ENCODE results near the gene PPP1R17. TPM values are rescaled to one million over a fixed set of nuclear protein-coding genes. Genes with fewer than 3 reads are reported as not detected.

Gene PPP1R17
- total and polyA plus RNA-seq, 9 donors: 0.11 to 0.38 TPM; not detected in 7

- Histone ChIP-seq H3K9me3 (no peaks in the 10 kb centered on the region), H3K4me3 (no peak overlapping the region), H3K27ac (no peak overlapping the region), H3K36me3 (no peaks in the 10 kb centered on the region), H3K27me3 (no peaks in the 10 kb centered on the region), H3K4me1 (ENCODE audit: insufficient read depth) (no peaks in the 10 kb centered on the region)
- no peak for DNase-seq
- WGBS, 3 donors: 73 to 81% (median 74%) methylated on average over 8 of the region's 8 CpGs
- TF ChIP-seq POLR2A (IDR thresholded peaks at IDR 0.05) (no peak), CTCF (IDR thresholded peaks at IDR 0.05) (no peak), EP300 (IDR thresholded peaks at IDR 0.05) (no peak)
- intact Hi-C loops (cut with DNase I): no loop called here
Measured at GRCh38 chr7:31720366-31720765, 33.4 kb downstream of the PPP1R17 start.

- H3K36me3 ChIP-seq: no peaks in the 10 kb centered on the region
- intact Hi-C loops (cut with DNase I): no loop called here
- TF ChIP-seq POLR2A (IDR thresholded peaks at IDR 0.05) (no peak), CTCF (IDR thresholded peaks at IDR 0.05) (no peak), EP300 (IDR thresholded peaks at IDR 0.05) (no peak)
- no peak for DNase-seq
- no peaks in the 10 kb centered on the region for H3K9me3 ChIP-seq
- WGBS, 3 donors: 57 to 61% (median 61%) methylated on average over 3 of the region's 3 CpGs
- no peak overlapping the region for H3K4me3 ChIP-seq
- H3K27ac ChIP-seq: no peak overlapping the region
- H3K27me3 ChIP-seq: no peaks in the 10 kb centered on the region
- H3K4me1 ChIP-seq (ENCODE audit: insufficient read depth): no peaks in the 10 kb centered on the region
Measured at GRCh38 chr7:31724696-31725095, 37.7 kb downstream of the PPP1R17 start.

- intact Hi-C loops (cut with DNase I): no loop called here
- Histone ChIP-seq H3K4me3 (no peak overlapping the region), H3K27me3 (no peaks in the 10 kb centered on the region), H3K4me1 (ENCODE audit: insufficient read depth) (no peaks in the 10 kb centered on the region), H3K36me3 (no peaks in the 10 kb centered on the region), H3K9me3 (no peaks in the 10 kb centered on the region), H3K27ac (no peak overlapping the region)
- DNase-seq: no peak
- no peak for TF ChIP-seq POLR2A (IDR thresholded peaks at IDR 0.05)
- no peak for TF ChIP-seq CTCF (IDR thresholded peaks at IDR 0.05)
- 38 to 44% (median 43%) methylated on average over 3 of the region's 3 CpGs for WGBS, 3 donors
Measured at GRCh38 chr7:31729195-31729804, 42.3 kb downstream of the PPP1R17 start.

GRCh38 chr7:31734456-31734855 is 47.4 kb downstream of the PPP1R17 start:
- no peak for TF ChIP-seq EP300 (IDR thresholded peaks at IDR 0.05)
- TF ChIP-seq POLR2A (IDR thresholded peaks at IDR 0.05): no peak
- no peak for TF ChIP-seq CTCF (IDR thresholded peaks at IDR 0.05)
- intact Hi-C loops (cut with DNase I): loop anchor here in 1 of 4 donors (10.0 kb wide), 1 partner anchor 600 kb away; no protein-coding TSS in a partner anchor
- WGBS, 3 donors: 66 to 67% (median 67%) methylated on average over 5 of the region's 5 CpGs
- Histone ChIP-seq H3K9me3 (no peaks in the 10 kb centered on the region), H3K4me3 (no peak overlapping the region), H3K27me3 (no peaks in the 10 kb centered on the region), H3K4me1 (ENCODE audit: insufficient read depth) (no peaks in the 10 kb centered on the region), H3K27ac (no peak overlapping the region), H3K36me3 (no peaks in the 10 kb centered on the region)
- no peak for DNase-seq
